GM12872 (cell line): Measurements from ENCODE around the gene ADSS1.

ENCODE experiments used
- CTCF ChIP-seq: IDR thresholded peaks from 3 replicates; pipeline ENCODE4 v1.5.1; 2011; ENCODE audit warnings: low read depth, mild to moderate bottlenecking, low read length, moderate library complexity; ENCODE audit not compliant: insufficient read depth

The ADSS1 gene

GRCh38 chr14:104758981-104759969 is 35.2 kb downstream of the ADSS1 start:
- TF ChIP-seq CTCF = no peak

GRCh38 chr14:104765517-104765916 is 41.5 kb downstream of the ADSS1 start:
- TF ChIP-seq CTCF = no peak

- TF ChIP-seq CTCF = no peak
These were observed 42.3 kb downstream of the ADSS1 start for GRCh38 chr14:104766256-104766862.

DNA sequence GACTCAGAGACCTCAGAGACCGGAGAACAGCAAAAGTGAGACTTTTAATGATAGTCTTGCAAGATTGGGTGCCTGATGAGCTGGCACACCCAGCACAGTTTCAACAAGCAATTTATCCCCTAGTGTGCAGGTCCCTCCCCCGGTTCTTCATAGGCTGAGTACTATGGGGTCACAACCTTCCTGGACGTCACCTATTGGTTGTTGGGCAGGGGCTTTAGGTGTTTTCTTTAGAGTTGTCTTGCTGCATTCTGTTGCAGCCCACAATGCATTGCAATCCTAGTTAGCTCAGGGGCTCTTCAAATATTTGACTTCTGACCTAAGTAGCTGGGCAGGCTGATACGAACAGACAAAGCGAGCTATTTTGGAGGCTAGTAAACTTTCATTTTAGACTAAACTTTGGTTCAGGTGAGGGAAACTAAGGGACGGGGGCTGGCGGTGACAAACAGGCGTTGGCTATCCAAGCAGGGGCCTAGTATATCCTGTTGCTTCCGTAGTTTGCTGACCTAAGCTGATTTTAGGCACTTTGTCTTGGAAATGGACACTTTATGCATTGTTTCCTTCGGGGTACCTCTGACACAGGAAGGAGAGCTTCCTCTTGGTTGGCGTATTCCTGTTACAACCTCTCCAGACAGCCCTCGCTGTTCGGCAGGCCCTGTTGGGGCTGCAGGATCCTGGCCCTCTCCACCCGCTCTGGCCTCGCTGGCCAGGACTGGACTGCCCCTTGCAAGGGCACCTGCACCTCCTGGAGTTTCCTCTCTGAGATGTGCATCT is 43.0 kb downstream of the ADSS1 start:
- TF ChIP-seq CTCF = no peak

DNA sequence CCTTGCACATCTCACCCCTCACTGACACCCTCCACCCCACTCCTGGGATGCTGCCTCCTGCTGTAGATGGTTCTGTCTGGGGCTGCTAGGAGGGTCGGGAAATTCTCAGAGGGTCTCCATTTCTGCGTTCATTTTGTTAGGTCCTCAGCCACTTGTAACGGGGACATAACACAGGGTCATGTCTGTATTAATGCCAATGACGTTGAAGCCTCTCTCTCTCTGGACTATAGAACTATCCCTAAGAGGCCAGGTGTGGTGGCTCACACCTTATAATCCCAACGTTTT is 43.5 kb downstream of the ADSS1 start:
- TF ChIP-seq CTCF = no peak

- peak; percentile 93 for TF ChIP-seq CTCF
These were observed 44.7 kb downstream of the ADSS1 start for GRCh38 chr14:104768437-104769323.
